HG03520 (cell line): ENCODE measurements around the gene FOSL2.

ENCODE experiments used
- ATAC-seq: cut with Tn5 transposase; IDR thresholded peaks from one replicate; pipeline ENCODE4 v1.9.1; 2021; ENCODE audit warnings: mild to moderate bottlenecking, moderate library complexity; ENCODE audit not compliant: unreplicated experiment

FOSL2 gene

DNA sequence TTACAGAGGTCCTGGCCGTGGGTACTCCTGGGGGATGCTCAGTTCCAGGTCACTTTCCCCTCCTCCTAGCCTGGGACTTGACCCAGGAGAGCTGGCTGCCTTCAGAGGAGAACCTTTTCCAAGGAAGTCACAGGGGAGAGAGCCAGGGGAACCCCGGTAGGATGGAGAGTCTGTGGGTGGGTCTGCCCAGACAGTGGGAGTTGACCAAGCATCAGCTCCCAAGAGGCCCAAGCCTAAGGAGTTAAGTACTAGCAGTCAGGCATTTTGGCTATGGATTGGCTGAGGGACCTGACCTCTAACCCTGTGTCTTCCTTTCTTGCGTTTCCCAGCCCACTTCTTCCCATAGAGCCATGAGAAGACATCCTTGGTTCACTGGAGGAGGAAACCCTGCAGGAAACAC is 54.4 kb downstream of the FOSL2 start:
- ATAC-seq, result no peak

DNA sequence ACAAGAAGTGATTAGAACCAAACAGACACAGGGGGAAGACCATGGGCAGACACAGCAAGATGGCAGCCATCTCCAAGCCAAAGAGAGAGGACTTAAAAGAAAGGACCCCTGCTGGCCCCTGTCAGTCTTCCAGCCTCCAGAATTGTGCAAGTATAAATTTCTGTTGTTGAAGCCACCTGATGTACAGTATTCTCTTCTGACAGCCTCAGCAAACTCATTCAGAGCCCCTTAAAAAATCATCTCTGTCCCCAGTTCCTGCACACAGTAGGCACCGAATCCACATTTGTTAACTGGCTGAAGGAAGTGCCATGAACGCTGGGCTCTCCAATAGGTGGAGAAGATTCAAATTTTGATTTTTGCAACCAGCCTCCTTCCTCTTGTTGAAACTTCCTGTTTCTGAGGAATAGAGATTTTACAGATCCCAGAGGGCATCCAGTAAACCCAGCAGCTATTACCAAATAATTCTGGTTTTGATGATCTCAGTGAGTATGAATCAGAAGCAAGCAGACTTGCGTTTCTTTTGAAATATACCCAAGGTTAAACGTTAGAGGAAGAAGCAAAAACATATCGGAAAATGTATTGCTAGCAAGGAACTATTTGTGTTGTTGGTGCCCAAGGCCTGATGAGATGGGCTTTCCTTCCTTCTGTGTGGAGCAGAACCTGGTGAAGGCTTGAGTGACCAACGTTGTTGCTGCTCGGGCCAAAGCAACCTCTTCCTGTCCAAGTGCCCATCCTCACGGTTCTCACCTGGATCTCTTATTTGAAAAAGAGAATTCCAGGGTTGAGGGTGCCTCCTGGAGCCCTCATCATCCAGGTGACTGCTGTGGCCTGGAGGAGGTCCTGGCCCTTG is 55.5 kb downstream of the FOSL2 start:
- no peak for ATAC-seq

DNA sequence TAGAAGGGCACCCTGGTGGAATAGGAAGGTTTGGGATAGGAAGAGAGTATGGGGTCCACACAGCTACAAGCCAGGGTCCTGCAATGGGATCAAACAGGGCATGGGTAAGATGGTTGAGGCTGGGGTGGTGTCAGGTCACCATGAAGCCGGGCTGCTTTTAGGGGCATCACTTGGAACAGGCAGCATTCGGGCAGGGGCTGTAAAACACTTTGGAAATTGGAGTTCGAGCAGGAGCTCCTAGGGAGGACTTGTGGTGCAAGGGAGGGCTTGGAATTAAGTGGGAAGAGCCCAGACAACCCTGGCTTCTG is 56.1 kb downstream of the FOSL2 start:
- ATAC-seq, result no peak

DNA sequence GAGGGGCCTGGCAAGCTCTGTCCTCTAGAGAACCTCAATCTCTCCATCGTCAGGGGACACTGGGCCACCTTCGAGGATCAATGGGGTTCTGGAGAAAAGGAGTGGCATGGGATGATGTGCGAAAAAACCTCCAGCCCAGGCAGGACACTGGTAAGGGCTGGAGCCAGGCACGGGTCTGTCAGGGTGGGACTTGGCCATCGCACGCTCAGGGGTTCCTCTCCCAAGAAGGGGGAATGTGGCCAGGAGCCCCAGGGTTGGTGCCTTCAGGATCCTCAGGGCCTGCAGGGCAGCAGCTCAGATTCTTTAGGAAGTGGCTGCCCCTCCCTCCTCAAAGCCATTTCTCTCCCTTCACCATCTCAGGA is 56.4 kb downstream of the FOSL2 start:
- no peak for ATAC-seq

DNA sequence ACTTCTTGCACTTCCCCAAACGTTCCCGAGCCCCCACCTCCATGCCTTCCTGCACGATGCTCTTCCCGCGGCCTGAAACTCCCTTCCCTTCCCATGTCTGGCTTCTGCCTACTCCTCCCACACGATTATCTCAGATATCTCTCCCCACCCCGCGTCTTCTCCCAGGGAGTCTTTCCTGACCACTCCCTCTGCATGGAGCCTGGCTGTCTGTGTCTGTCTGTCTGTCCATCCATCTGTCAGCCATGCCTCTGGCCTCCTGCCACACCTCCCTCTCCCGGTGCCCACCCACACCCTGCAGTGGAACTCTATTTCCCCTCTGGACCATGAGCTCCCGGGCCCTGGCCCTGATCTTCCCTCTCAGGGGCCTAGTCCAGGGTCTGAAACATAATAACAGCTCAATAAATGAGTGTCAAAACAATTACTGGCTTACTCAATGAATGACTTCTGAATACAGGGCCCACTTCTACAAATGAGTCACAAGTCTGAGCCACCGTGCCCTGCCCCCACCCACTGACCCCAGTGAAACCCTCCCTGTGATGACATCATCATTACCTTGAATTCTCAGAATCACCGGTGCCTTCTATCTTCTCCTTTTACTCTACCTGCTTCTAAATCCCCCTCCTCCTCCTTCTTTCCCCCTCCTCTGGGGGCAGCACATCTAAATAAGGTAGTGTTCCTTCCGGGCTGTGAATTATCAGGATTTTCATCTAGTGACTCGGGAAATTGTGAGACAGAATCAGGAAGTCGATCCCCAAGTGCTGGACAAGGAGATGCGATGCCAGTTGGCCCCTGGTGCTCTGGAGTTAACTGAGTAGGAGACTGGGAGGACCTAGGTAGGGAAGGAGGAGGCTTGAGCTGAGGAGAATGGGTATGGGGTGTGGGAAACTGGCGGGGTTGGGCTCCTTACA is 57.1 kb downstream of the FOSL2 start:
- no peak for ATAC-seq

DNA sequence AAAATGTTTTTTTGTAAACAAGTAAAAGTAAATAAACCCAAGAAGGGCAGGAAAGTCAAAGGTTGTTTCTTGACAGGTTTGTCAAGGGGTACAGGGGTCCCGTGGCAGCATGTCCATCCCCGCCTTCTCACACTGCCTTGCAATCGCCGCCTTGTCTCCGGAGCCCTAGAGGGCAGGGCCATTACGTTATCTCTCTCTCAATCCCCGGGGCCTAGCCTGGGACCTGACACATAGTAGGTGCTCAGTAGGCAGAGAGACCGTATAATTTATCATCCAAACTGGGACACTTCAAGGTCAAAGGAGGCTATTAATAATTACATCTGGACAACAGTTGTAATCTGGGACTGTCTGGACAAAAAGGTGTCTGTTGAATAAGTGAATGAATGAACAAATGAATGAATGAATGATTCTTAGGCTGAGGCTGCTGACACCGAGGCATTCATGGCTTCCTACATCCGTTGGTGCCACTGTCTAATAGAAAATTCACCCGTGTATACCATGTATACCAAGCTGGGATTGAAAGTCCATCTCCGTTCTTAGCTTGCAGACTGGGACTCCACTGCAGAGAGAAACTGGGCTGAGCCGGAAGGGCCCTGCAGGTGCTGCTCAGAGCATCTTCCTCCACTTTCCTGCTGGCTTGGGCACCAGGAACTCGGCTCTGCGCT is 58.4 kb downstream of the FOSL2 start:
- ATAC-seq, result no peak

DNA sequence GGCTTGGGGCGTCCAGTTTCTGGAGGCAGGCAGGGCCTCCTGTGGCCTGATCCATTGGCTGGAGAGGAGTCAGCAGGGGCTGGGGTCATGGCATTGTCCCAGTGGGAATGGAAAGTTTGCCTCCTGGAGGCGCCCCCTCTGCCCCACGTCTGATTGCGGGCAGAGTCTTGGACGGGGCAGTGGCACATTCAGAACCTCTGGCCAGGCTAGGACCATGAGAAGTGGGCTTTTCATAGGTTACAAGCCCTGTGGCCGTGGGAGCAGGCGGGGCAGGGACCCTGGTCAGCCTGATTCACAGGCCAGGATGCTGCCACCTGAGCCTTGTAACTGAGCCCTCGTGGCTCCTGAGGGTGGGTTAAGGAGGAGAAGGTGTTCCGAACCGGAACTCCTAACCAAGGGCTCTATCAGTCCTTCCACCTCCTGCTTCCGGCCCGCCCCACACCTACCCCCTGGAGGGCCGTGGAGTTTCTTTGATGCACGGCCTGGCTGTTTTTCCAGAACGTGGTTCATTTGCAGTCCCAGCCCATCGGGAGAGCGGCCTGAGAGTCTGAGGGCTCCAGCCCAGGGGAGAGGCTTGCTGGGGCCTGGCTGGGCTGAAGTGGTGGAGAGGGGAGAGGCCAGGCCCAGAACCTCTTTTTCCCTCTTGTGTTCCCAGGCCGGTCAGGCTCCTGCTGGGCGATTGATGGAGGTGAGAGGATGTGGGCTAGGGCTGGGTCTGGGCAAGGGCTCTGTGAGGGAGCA is 59.3 kb downstream of the FOSL2 start:
- no peak for ATAC-seq

DNA sequence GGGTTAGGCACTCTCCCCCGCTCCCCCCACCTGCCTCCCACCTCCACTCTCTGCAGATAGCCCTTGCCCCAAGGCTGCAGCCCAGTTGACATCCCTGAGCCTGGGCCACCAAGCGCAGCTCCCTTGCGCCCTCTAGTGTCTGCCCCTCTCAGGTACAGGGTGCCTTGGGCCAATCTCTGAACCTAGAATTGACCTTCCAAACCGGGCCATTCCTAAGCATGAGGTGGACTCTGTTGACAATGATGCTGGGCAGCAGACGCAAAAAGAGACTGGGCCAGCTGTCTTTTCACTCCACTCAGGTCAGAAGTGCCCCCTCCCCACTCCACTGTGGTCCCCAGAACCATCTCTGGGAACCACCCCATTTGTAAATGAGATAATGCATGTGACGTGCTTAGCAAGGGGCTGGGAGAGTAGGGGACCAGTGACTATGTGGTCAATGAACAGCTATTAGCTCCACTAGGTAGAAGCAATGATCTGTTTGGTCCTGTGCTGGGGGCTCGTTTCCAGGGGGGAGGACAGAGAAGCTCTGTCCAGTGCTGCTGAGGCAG is 60.0 kb downstream of the FOSL2 start:
- no peak for ATAC-seq

DNA sequence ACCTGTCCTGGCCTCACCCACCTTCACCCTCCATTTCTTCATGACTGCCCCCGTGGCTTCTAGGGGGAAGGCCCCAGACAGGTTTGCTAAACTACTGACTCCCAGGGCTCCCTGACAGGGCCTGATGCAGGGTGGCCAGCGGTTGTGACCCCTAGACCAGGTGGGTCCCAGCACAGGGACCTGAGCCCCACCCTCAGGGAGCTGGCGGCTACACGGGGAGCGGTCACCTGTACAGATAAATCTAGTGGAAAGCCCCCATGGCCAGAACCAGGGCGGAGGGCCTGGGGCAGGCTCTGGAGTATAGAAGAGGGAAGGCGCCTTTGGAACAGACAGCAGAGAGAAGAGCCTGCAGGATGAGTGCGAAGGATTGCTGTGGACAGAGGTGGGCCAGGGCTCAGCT is 60.7 kb downstream of the FOSL2 start:
- no peak for ATAC-seq

DNA sequence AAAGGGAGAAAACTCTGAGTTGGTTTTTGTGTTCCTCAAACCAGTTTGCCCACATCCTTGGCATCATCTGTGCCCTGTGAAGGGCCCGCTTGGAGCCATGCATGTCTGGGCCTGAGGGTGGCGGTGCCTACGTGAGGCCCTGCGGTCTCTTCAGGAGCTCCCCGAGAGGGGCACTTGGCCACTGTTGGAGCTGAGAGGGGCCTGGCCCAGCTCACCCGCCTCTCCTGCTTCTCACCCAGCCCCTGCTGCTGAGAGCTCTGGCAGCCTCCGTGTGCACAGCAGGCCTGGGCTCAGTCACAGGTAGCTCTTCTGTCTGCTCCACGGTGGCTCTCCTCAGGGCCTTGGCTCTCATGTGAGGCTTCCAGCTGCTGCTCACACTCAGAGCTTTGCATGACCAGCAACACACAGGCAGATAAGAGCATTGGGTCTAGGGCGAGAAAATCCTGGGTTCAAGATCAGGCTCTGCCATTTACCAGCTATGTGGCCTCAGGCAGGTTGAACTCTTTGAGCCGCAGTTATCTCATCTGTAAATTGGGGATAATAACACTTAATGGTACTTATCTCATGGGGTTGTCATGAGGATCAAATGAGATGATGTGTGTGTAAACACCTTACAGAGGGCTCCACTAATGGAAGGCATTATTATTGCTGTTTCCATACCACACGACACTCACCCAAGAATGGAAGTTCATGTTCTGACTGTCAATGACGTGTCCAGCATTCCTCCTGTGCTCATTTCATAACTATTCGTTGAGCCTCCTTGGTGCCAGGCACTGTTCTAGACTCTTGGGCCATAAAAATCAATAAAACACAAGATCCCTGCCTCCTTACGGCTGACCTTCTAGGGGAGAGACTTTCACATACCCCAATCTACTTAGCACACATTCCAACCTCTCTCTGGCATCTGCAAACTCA is 61.6 kb downstream of the FOSL2 start:
- no peak for ATAC-seq

DNA sequence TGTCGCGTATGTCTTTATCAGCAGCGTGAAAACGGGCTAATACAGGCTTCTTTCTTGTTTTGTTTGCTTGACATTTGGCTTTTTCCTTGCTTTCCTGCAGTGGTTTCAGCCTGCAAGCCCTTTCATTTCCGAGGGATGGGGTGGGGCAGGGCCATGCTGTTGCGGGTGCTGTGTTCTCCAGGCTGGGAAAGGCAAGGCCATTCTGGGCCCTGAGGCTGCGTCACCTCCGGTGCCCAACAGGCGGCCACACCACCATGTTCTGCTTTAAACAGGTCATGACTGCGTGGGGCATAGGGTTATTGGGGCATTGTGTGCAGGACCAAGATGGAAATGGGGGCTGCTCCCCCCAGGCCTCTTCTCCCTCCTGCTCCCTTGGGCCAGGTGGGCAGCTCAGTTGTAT is 64.6 kb downstream of the FOSL2 start:
- ATAC-seq, result no peak

DNA sequence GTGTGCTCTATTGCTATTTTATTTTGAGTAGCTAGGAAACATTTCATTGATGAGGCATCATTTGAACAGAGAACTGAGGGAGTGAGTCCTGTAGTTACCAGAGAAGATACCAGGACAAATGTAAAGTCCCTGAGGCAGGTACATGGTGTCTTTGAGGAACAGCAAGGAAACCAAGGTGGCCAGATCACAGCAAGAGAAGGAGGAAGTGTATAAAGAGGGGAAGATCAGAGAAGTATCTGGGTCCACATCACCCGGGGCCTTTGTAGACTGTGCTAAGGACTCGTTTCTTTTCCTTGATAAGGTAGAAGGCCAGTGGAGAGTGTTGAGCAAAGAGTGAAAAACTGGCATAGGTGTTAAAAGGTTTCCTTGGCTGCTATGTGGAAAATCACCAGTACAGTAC is 68.4 kb downstream of the FOSL2 start:
- no peak for ATAC-seq

DNA sequence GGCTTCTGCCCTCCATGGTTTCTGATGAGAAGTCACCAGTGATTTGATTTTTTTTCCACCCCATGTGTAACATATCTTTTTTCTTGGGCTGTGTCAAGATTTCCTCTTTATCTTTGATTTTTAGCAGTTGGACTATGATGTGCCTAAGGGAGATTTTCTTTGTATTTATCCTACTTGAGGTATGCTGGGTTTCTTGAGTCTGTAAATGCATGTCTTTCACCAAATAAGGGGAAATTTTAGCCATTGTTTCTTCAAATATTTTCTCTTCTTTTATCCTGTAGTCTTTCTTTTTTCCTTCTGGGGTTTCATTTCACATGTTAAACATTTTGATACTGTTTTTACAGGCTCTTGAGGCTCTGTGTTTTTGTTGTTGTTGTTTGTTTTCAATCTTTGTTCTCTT is 69.5 kb downstream of the FOSL2 start:
- no peak for ATAC-seq

DNA sequence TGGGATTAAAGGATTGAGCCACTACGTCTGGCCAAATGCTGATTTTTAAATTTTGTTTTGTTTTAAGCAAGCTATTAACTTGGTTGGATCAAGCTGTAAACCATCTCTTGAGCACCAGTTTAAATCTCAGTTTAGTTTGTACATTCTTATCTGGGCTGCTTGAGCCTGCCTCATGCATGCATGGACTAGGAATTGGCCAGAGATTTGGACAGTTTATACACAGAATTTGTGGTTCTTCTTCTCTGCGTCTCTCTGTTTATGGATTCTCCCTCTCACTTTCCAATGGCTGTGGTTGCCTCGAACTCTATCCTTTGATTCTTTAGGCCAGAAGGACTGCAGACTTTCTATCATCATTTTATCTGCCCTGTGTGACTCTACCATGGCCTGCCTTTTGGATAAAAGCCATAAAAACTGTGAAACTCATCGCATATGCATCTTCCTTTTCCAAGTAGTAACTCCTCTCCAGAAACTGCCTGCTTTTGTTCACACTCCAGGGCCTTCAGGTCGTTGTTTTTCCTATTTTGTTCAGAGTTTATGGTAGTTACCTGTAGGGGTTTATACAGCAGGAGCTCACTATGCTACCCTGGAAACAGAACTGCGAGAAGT is 70.7 kb downstream of the FOSL2 start:
- ATAC-seq, result no peak

DNA sequence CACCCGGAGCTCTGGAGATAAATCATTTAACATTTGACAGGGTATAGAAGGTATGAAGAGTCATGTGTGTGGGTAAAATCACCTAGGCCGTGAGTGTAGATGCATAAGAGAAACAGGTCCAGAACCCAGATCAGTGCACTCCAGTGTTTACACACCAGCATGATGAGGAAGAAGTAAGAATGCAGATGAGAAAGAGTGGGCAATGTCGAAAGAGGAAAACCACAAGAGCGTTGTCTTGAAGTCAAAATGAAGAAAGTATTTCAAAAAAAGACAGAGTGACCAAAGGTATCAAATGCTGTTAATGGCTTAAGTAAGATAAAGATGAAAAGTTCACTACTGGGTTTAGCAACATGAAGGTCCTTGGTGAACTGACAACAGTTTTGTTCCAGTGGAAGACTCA is 71.2 kb downstream of the FOSL2 start:
- ATAC-seq, result no peak

DNA sequence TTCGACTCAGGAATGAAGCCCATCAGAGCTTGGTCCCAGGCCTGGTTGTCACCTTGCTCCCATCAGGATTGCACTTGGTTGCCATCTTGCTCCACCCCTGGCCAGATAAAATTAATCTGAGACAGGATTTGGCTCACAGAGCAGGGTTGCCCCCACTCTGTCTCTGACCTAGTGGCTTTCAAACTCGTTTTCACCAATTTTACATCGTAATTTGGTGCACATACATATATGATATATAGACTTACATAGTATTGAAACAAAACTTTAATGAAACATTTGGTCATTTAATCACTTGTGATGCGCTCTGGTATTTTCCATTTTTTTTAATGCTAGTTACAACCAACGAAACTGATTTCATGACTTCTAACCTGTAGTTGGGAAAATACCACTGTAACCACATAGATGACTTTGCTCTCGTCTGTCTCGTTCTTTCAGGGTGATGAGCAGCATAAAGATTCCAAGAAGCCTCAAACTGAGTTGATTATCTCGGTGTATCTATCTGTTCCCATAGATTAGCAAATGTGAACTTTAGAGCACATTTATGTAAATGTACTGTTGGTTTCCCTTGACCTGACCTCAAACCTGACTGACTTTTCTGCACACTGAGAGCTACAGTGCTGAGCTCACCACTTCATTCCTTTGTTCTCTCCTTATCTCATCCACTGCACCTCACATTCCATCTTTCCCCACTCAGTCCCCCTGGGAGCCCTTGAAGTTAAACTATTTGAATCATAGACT is 72.7 kb downstream of the FOSL2 start:
- ATAC-seq, result no peak
